ENCODE data around the gene TMEM209.

The TMEM209 gene

GRCh38 chr7:130118294-130118693, 86.9 kb downstream of the TMEM209 start:
- DNase-seq, result no peak

GRCh38 chr7:130114776-130115175, 90.4 kb downstream of the TMEM209 start:
- no peak for DNase-seq

Data from central memory CD4-positive, alpha-beta T cell (primary cell).